Activated naive CD4-positive, alpha-beta T cell treated with Interleukin-2 at 50 U/mL for 16 hours (primary cell): ENCODE results near the gene RGS17.

Experiments
- DNase-seq: peaks from one replicate; pipeline ENCODE4 v3.0.0-alpha.2; 2020

Gene RGS17

GRCh38 chr6:153081914-153082313, 49.2 kb downstream of the RGS17 start:
- DNase-seq: no peak

GRCh38 chr6:153076431-153076830, 54.7 kb downstream of the RGS17 start:
- no peak for DNase-seq

GRCh38 chr6:153074761-153075160, 56.3 kb downstream of the RGS17 start:
- no peak for DNase-seq

- DNase-seq: no peak
These were observed 57.2 kb downstream of the RGS17 start for GRCh38 chr6:153073841-153074240.

GRCh38 chr6:153070756-153071155, 60.3 kb downstream of the RGS17 start:
- DNase-seq: no peak

GRCh38 chr6:153069897-153070296, 61.2 kb downstream of the RGS17 start:
- DNase-seq: no peak

GRCh38 chr6:153065222-153065621, 65.9 kb downstream of the RGS17 start:
- no peak for DNase-seq

- no peak for DNase-seq
These were observed 67.1 kb downstream of the RGS17 start for GRCh38 chr6:153063936-153064335.

- no peak for DNase-seq
These were observed 68.6 kb downstream of the RGS17 start for GRCh38 chr6:153062516-153062915.

GRCh38 chr6:153059757-153060156, 71.3 kb downstream of the RGS17 start:
- DNase-seq: no peak

GRCh38 chr6:153059311-153059710, 71.8 kb downstream of the RGS17 start:
- no peak for DNase-seq

GRCh38 chr6:153058909-153059308, 72.2 kb downstream of the RGS17 start:
- DNase-seq: no peak

GRCh38 chr6:153058291-153058690, 72.8 kb downstream of the RGS17 start:
- no peak for DNase-seq

- DNase-seq: no peak
These were observed 74.8 kb downstream of the RGS17 start for GRCh38 chr6:153056308-153056707.

GRCh38 chr6:153051801-153052200, 79.3 kb downstream of the RGS17 start:
- DNase-seq: no peak

GRCh38 chr6:153048631-153049030, 82.5 kb downstream of the RGS17 start:
- no peak for DNase-seq

GRCh38 chr6:153047386-153047785, 83.7 kb downstream of the RGS17 start:
- no peak for DNase-seq

GRCh38 chr6:153045271-153045670, 85.8 kb downstream of the RGS17 start:
- no peak for DNase-seq

- DNase-seq: no peak
These were observed 86.8 kb downstream of the RGS17 start for GRCh38 chr6:153044295-153044694.

- DNase-seq: no peak
These were observed 87.4 kb downstream of the RGS17 start for GRCh38 chr6:153043719-153044118.

GRCh38 chr6:153038378-153039057, 92.6 kb downstream of the RGS17 start:
- no peak for DNase-seq

- no peak for DNase-seq
These were observed 96.9 kb downstream of the RGS17 start for GRCh38 chr6:153034139-153034538.

GRCh38 chr6:153032255-153032882, 98.7 kb downstream of the RGS17 start:
- no peak for DNase-seq

- DNase-seq: no peak
These were observed 99.6 kb downstream of the RGS17 start for GRCh38 chr6:153031335-153031955.
